B cell (primary cell): Measurements from ENCODE around the gene PYGO2. TPM values are rescaled to one million over a fixed set of nuclear protein-coding genes. Genes with fewer than 3 reads are reported as not detected.

ENCODE experiments used
- ATAC-seq: fragments of 200-7000 bp; cut with Tn5 transposase; one replicate; pipeline ENCODE4 v1.10.0; 2021; ENCODE audit warnings: low read depth, mild to moderate bottlenecking, moderate number of reproducible peaks, moderate library complexity
- CTCF ChIA-PET: fragments of 350-600 bp; sonication (Branson Sonifier 250); formaldehyde crosslinking; loops from one replicate; lab custom pipeline; 2021; ENCODE audit warnings: antibody characterized with exemption, inconsistent platforms; lab: Charles Lee
- POLR2A ChIA-PET: fragments of 350-600 bp; sonication (Branson Sonifier 250); formaldehyde crosslinking; loops from one replicate; lab custom pipeline; 2021; ENCODE audit warnings: antibody characterized with exemption; lab: Charles Lee
- DNase-seq: peaks from one replicate; pipeline ENCODE4 v3.0.0; 2013
- H2AFZ ChIP-seq: 2 replicates; pipeline ENCODE4 v1.6.1; 2012; ENCODE audit warnings: mild to moderate bottlenecking, low read depth, low read length; ENCODE audit not compliant: insufficient read depth, poor library complexity, severe bottlenecking
- H3K27ac ChIP-seq, 2 donors: 1 replicate in 1 of 2; 2 replicates in 1 of 2; pipeline ENCODE4 v1.5.1; 2012 to 2013; ENCODE audit warnings: low read length in 2 of 2, mild to moderate bottlenecking in 2 of 2, moderate library complexity in 1 of 2
- H3K27me3 ChIP-seq, 4 experiments: fragments of 200-600 bp in 1 of 4; sonication (generic) in 1 of 4; replicated peaks in 1 of 4; 1 replicate in 2 of 4; 2 replicates in 2 of 4; pipeline versions ENCODE4 v1.6.1 to v1.7.0; 2013 to 2016; ENCODE audit warnings: low read length in 3 of 4, mild to moderate bottlenecking in 2 of 4, mixed read lengths in 1 of 4, moderate library complexity in 1 of 4; ENCODE audit not compliant: insufficient read depth in 4 of 4, control insufficient read depth in 3 of 4; ENCODE audit errors: control extremely low read depth in 1 of 4
- H3K36me3 ChIP-seq, 2 experiments: replicated peaks in 1 of 2; 1 replicate in 1 of 2; 2 replicates in 1 of 2; pipeline versions ENCODE4 v1.6.1 to v1.7.1; 2013; ENCODE audit warnings: low read length in 1 of 2; ENCODE audit not compliant: insufficient read depth in 2 of 2, control insufficient read depth in 1 of 2; ENCODE audit errors: control extremely low read depth in 1 of 2, extremely low read depth in 1 of 2
- H3K4me1 ChIP-seq, 2 donors: fragments of 200-600 bp in 1 of 2; sonication (generic) in 1 of 2; 1 replicate in 1 of 2; 2 replicates in 1 of 2; pipeline versions ENCODE4 v1.5.1 to v1.6.1; 2013 to 2017; ENCODE audit warnings: low read length in 2 of 2; ENCODE audit not compliant: control insufficient read depth in 2 of 2, insufficient read depth in 2 of 2
- H3K4me2 ChIP-seq: replicated peaks from 2 replicates; pipeline ENCODE3; 2012; ENCODE audit warnings: mild to moderate bottlenecking, low read depth, low read length; ENCODE audit not compliant: poor library complexity, severe bottlenecking
- H3K4me3 ChIP-seq, 5 experiments: fragments of 200-600 bp in 1 of 5; sonication (generic) in 1 of 5; 1 replicate in 3 of 5; 2 replicates in 2 of 5; pipeline versions ENCODE4 v1.5.1 to v1.7.0; 2011 to 2016; ENCODE audit warnings: low read length in 4 of 5, mild to moderate bottlenecking in 4 of 5, low read depth in 2 of 5, control low read depth in 1 of 5, moderate library complexity in 1 of 5; ENCODE audit not compliant: insufficient read depth in 1 of 5; ENCODE audit errors: control extremely low read depth in 1 of 5, extremely low read depth in 1 of 5
- H3K79me2 ChIP-seq: fragments of 200-600 bp; sonication (generic); one replicate; pipeline ENCODE4 v1.6.0; 2016; ENCODE audit warnings: low read length; ENCODE audit not compliant: control insufficient read depth, insufficient read depth
- H3K9ac ChIP-seq: fragments of 200-600 bp; sonication (generic); 2 replicates; pipeline ENCODE4 v1.6.1; 2017; ENCODE audit warnings: mild to moderate bottlenecking, low read length, moderate library complexity
- H3K9me3 ChIP-seq, 3 donors: one replicate each; pipeline versions ENCODE4 v1.6.1 to v1.7.1; 2013; ENCODE audit warnings: low read length in 2 of 3; ENCODE audit not compliant: control insufficient read depth in 2 of 3, insufficient read depth in 1 of 3; ENCODE audit errors: control extremely low read depth in 1 of 3
- H4K20me1 ChIP-seq: 2 replicates; pipeline ENCODE4 v1.6.0; 2012; ENCODE audit warnings: mild to moderate bottlenecking, low read length; ENCODE audit not compliant: insufficient read depth, control insufficient read depth, poor library complexity, severe bottlenecking
- H3K27ac Mint-ChIP-seq: one replicate; pipeline ENCODE4 v1.8.0; 2021; ENCODE audit warnings: mixed read lengths
- H3K27me3 Mint-ChIP-seq: one replicate; pipeline ENCODE4 v1.8.0; 2021; ENCODE audit warnings: mixed read lengths
- H3K4me1 Mint-ChIP-seq: one replicate; pipeline ENCODE4 v1.8.0; 2021; ENCODE audit warnings: mixed read lengths
- H3K4me3 Mint-ChIP-seq: one replicate; pipeline ENCODE4 v1.8.0; 2021; ENCODE audit warnings: mixed read lengths
- H3K9me3 Mint-ChIP-seq: one replicate; pipeline ENCODE4 v1.8.0; 2022; ENCODE audit warnings: mixed read lengths; ENCODE audit not compliant: insufficient read depth
- CTCF ChIP-seq: fragments of 200-600 bp; IDR thresholded peaks from one replicate; pipeline ENCODE4 v1.8.0; 2022; ENCODE audit warnings: antibody characterized with exemption, mild to moderate bottlenecking
- EZH2 ChIP-seq: IDR thresholded peaks from 2 replicates; pipeline ENCODE4 v1.6.1; 2012; ENCODE audit warnings: borderline replicate concordance, low read depth, mild to moderate bottlenecking, moderate library complexity, low read length; ENCODE audit not compliant: insufficient read depth, poor library complexity, severe bottlenecking
- WGBS: methylation state at CpG from one replicate; pipeline ENCODE4 v1.1.5; 2013; ENCODE audit warnings: missing lambda C conversion rate; ENCODE audit not compliant: insufficient coverage; 5-methylcytosine and 5-hydroxymethylcytosine counted together
- intact Hi-C: fragments of 100-400 bp; cut with micrococcal nuclease; formaldehyde crosslinking; loops from one replicate; pipeline ENCODE4 v1.10.0; 2022
- polyA plus RNA-seq: library from polyadenylated mRNA; depleted of rRNA; stranded (reverse); fragments of >200 nt; gene quantifications from 2 replicates; pipeline ENCODE4 v1.2.3, GENCODE V29; 2012
- total RNA-seq, 2 donors: library from RNA; stranded (reverse); fragments of 120-200 nt in 1 of 2; gene quantifications; 1 replicate in 1 of 2; 2 replicates in 1 of 2; pipeline versions ENCODE4 v1.2.3 to v1.2.4, GENCODE V29; 2013 to 2022

Gene PYGO2
- total and polyA plus RNA-seq, 2 donors (not counting 1 experiment from before 2014, with no cell fraction given): 22.2 to 52.7 TPM

GRCh38 chr1:154964359-154964758 lies 2.8 kb upstream of the PYGO2 start:
- peaks cover 6 to 62% of the 10 kb centered on the region in 2 experiments for H3K36me3 ChIP-seq
- H3K9me3 Mint-ChIP-seq: no peaks in the 10 kb centered on the region
- H3K4me2 ChIP-seq: no peak overlapping the region
- H2AFZ ChIP-seq: no peak overlapping the region
- H3K79me2 ChIP-seq: peaks cover 59% of the 10 kb centered on the region
- 91% methylated on average over 4 of the region's 6 CpGs for WGBS
- intact Hi-C loops: no loop called here
- H3K9me3 ChIP-seq: no peaks in the 10 kb centered on the region
- no peak overlapping the region for H3K9ac ChIP-seq
- DNase-seq (no peak), ATAC-seq (no peak)
- H3K27ac Mint-ChIP-seq: peak overlapping the region; percentile 23
- no peak overlapping the region for H3K4me3 Mint-ChIP-seq
- no peak for TF ChIP-seq CTCF
- TF ChIP-seq EZH2: no peak
- ChIA-PET CTCF (interaction anchor here (1.0 to 6.5 kb wide), 6 partner anchors 8 to 52 kb away, joined by 3 to 61 read pairs (median 8); partner anchors contain the start of genes CKS1B and SHC1), POLR2A (interaction anchor here (0.7 kb wide), 2 partner anchors 12 to 359 kb away, joined by 3 read pairs; no protein-coding TSS in a partner anchor)
- peaks cover 16% of the 10 kb centered on the region for H4K20me1 ChIP-seq
- no peak overlapping the region for H3K4me3 ChIP-seq
- H3K4me1 ChIP-seq: peaks cover 19 to 31% of the 10 kb centered on the region in 2 donors
- no peaks in the 10 kb centered on the region for H3K27me3 Mint-ChIP-seq
- H3K4me1 Mint-ChIP-seq: peaks cover 22% of the 10 kb centered on the region
- H3K27me3 ChIP-seq: no peaks in the 10 kb centered on the region
- H3K27ac ChIP-seq: peak overlapping the region in 1 of 2 donors; percentile 14

GRCh38 chr1:154963643-154964042 lies 2.1 kb upstream of the PYGO2 start:
- Histone ChIP-seq H3K27ac (peak overlapping the region in 1 of 2 donors; percentile 96), H3K4me2 (no peak overlapping the region), H4K20me1 (peaks cover 21% of the 10 kb centered on the region), H3K4me3 (no peak overlapping the region), H3K79me2 (peaks cover 60% of the 10 kb centered on the region), H3K27me3 (no peaks in the 10 kb centered on the region), H3K4me1 (peaks cover 19 to 31% of the 10 kb centered on the region in 2 donors), H3K9me3 (no peaks in the 10 kb centered on the region), H3K9ac (no peak overlapping the region), H2AFZ (no peak overlapping the region), H3K36me3 (peaks cover 6 to 62% of the 10 kb centered on the region in 2 experiments)
- DNase-seq (no peak), ATAC-seq (no peak)
- intact Hi-C loops: no loop called here
- CTCF ChIA-PET: interaction anchor here (0.6 to 6.5 kb wide), 5 partner anchors 9 to 53 kb away, joined by 5 to 61 read pairs (median 9); partner anchors contain the start of genes CKS1B, FLAD1 and SHC1
- TF ChIP-seq CTCF: no peak
- Mint-ChIP-seq H3K27me3 (no peaks in the 10 kb centered on the region), H3K4me1 (peaks cover 20% of the 10 kb centered on the region), H3K9me3 (no peaks in the 10 kb centered on the region), H3K27ac (peak overlapping the region; percentile 64), H3K4me3 (no peak overlapping the region)
- POLR2A ChIA-PET: no interaction called here
- 97% methylated on average over 5 of the region's 8 CpGs for WGBS
